GM12872 (cell line): ENCODE measurements around the gene ETDC.

Experiments used
- TF ChIP-seq, protein P1 (sequence below): IDR thresholded peaks from 3 replicates; pipeline ENCODE4 v1.5.1; 2011; ENCODE audit warnings: low read depth, mild to moderate bottlenecking, low read length, moderate library complexity; ENCODE audit not compliant: insufficient read depth

Gene ETDC

DNA sequence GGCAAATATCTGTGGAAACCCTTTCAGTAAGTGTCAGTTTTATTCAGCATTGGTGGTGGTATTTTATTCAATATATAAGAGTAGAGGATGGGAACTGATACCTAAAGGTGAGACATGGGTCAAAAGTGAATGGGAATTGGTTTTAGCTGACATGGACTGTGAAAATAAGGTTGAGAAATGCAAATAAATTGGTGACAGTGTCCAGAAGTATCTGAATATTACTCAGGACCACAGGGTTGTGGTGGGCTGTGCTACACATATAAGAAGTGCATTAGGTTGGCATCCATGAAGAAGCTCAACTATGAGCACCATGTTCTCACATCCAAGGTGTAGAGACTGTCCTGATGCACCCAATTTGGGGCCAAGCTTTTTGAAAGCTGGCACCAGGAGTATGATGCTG, 45.0 kb downstream of the ETDC start:
- TF ChIP-seq, protein P1, sequence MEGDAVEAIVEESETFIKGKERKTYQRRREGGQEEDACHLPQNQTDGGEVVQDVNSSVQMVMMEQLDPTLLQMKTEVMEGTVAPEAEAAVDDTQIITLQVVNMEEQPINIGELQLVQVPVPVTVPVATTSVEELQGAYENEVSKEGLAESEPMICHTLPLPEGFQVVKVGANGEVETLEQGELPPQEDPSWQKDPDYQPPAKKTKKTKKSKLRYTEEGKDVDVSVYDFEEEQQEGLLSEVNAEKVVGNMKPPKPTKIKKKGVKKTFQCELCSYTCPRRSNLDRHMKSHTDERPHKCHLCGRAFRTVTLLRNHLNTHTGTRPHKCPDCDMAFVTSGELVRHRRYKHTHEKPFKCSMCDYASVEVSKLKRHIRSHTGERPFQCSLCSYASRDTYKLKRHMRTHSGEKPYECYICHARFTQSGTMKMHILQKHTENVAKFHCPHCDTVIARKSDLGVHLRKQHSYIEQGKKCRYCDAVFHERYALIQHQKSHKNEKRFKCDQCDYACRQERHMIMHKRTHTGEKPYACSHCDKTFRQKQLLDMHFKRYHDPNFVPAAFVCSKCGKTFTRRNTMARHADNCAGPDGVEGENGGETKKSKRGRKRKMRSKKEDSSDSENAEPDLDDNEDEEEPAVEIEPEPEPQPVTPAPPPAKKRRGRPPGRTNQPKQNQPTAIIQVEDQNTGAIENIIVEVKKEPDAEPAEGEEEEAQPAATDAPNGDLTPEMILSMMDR = no peak
